ENCODE measurements around the gene IGF1R. TPM values are rescaled to one million over a fixed set of nuclear protein-coding genes. Genes with fewer than 3 reads are reported as not detected.

The IGF1R gene
- total RNA-seq, 4 donors from 2014 or later = 49.4 to 239 (median 109) TPM

- no peak overlapping the region for H3K4me3 ChIP-seq
- WGBS, 2 donors (ENCODE audit: low coverage in 1 of 2) = 86 to 91% methylated on average over 2 of the region's 2 CpGs
- H3K4me1 ChIP-seq = no peaks in the 10 kb centered on the region
- no peak for DNase-seq
- H3K27ac ChIP-seq = no peak overlapping the region
- TF ChIP-seq POLR2A (IDR thresholded peaks at IDR 0.05) = no peak
- in situ Hi-C loops (cut with MboI; ENCODE audit: low pct_ligation_motif_present in 1 of 4, low pct_unique_long_range_greater_than_20kb in 1 of 4, low sequenced_read_pairs in 3 of 4) = no loop called here
- no peaks in the 10 kb centered on the region for H3K27me3 ChIP-seq
- intact Hi-C loops (cut with DNase I; ENCODE audit: low total_unique reads) = no loop called here
- H3K9me3 ChIP-seq = no peaks in the 10 kb centered on the region
- H3K36me3 ChIP-seq = no peaks in the 10 kb centered on the region
Observed at GRCh38 chr15:98994892-98995291, 346.6 kb downstream of the IGF1R start.

DNA sequence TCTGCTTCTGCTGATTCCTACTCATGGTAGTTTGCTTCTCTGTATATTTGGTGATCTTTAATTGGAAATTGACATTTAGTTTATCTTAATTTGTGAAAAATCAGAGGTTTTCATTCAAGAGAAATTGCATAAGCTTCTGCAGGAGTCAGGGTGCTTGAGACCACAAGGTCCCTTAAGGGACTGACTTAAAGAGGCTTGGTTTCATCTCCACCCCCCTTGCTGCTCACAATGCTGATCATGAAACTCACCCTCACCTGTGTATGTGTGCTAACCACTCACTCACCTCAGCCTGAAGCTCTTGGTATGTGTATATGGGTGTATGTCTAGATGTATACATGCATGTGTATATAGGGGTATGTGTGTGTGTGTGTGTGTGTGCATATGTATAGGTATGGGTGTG is 347.8 kb downstream of the IGF1R start:
- Histone ChIP-seq H3K27ac (no peak overlapping the region), H3K9me3 (no peaks in the 10 kb centered on the region), H3K36me3 (no peaks in the 10 kb centered on the region), H3K4me1 (no peaks in the 10 kb centered on the region), H3K4me3 (no peak overlapping the region), H3K27me3 (no peaks in the 10 kb centered on the region)
- no peak for DNase-seq
- intact Hi-C loops (cut with DNase I; ENCODE audit: low total_unique reads) = no loop called here
- in situ Hi-C loops (cut with MboI; ENCODE audit: low pct_ligation_motif_present in 1 of 4, low pct_unique_long_range_greater_than_20kb in 1 of 4, low sequenced_read_pairs in 3 of 4) = no loop called here
- TF ChIP-seq POLR2A (IDR thresholded peaks at IDR 0.05) (no peak), POLR2AphosphoS5 (IDR thresholded peaks at IDR 0.05) (no peak), EP300 (IDR thresholded peaks at IDR 0.05; ENCODE audit: low read depth) (no peak)
- TF ChIP-seq, protein P1, sequence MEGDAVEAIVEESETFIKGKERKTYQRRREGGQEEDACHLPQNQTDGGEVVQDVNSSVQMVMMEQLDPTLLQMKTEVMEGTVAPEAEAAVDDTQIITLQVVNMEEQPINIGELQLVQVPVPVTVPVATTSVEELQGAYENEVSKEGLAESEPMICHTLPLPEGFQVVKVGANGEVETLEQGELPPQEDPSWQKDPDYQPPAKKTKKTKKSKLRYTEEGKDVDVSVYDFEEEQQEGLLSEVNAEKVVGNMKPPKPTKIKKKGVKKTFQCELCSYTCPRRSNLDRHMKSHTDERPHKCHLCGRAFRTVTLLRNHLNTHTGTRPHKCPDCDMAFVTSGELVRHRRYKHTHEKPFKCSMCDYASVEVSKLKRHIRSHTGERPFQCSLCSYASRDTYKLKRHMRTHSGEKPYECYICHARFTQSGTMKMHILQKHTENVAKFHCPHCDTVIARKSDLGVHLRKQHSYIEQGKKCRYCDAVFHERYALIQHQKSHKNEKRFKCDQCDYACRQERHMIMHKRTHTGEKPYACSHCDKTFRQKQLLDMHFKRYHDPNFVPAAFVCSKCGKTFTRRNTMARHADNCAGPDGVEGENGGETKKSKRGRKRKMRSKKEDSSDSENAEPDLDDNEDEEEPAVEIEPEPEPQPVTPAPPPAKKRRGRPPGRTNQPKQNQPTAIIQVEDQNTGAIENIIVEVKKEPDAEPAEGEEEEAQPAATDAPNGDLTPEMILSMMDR (IDR thresholded peaks at IDR 0.05) = no peak

- intact Hi-C loops (cut with DNase I; ENCODE audit: low total_unique reads) (no loop called here), in situ Hi-C loops (cut with MboI; ENCODE audit: low pct_ligation_motif_present in 1 of 4, low pct_unique_long_range_greater_than_20kb in 1 of 4, low sequenced_read_pairs in 3 of 4) (no loop called here)
- no peak for TF ChIP-seq EP300 (IDR thresholded peaks at IDR 0.05; ENCODE audit: low read depth)
- no peak for TF ChIP-seq POLR2A (IDR thresholded peaks at IDR 0.05)
- no peak for TF ChIP-seq POLR2AphosphoS5 (IDR thresholded peaks at IDR 0.05)
- TF ChIP-seq, protein P1 (IDR thresholded peaks at IDR 0.05) = no peak
- H3K36me3 ChIP-seq = no peaks in the 10 kb centered on the region
- no peaks in the 10 kb centered on the region for H3K27me3 ChIP-seq
- H3K9me3 ChIP-seq = no peaks in the 10 kb centered on the region
- no peaks in the 10 kb centered on the region for H3K4me1 ChIP-seq
- DNase-seq = no peak
- WGBS, 2 donors (ENCODE audit: low coverage in 1 of 2) = 93 to 100% methylated on average over 1 to 6 of the region's 6 CpGs
- no peak overlapping the region for H3K4me3 ChIP-seq
- no peak overlapping the region for H3K27ac ChIP-seq
Observed at GRCh38 chr15:98996624-98997023, 348.3 kb downstream of the IGF1R start.

DNA sequence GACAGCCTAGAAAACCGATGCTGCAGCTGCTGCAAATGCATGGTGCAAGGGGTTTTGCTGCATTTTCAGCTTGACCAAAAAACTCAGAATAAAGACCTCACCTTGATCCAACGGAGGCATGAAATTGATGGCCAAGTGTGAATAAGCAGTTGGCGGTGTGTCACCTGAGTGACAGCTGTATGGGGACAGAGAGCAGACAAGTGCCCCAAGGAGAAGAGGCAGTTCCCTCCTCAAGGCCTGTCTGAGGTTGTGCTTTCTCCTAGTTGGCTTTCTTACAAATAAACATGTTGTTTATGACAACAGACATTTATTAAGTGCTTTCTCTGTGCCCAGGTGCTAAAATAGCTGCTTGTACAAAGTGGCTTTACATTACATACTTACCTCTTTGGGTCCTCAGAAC is 349.0 kb downstream of the IGF1R start:
- WGBS, 2 donors (ENCODE audit: low coverage in 1 of 2) = 85 to 93% methylated on average over 2 to 3 of the region's 3 CpGs

GRCh38 chr15:98997755-98998154 is 349.4 kb downstream of the IGF1R start:
- H3K4me1 ChIP-seq = no peaks in the 10 kb centered on the region
- no peak overlapping the region for H3K27ac ChIP-seq
- in situ Hi-C loops (cut with MboI; ENCODE audit: low pct_ligation_motif_present in 1 of 4, low pct_unique_long_range_greater_than_20kb in 1 of 4, low sequenced_read_pairs in 3 of 4) (no loop called here), intact Hi-C loops (cut with DNase I; ENCODE audit: low total_unique reads) (no loop called here)
- no peak for TF ChIP-seq POLR2AphosphoS5 (IDR thresholded peaks at IDR 0.05)
- TF ChIP-seq EP300 (IDR thresholded peaks at IDR 0.05; ENCODE audit: low read depth) = no peak
- TF ChIP-seq, protein P1 (IDR thresholded peaks at IDR 0.05) = no peak
- TF ChIP-seq POLR2A (IDR thresholded peaks at IDR 0.05) = no peak
- H3K36me3 ChIP-seq = no peaks in the 10 kb centered on the region
- no peak for DNase-seq
- no peak overlapping the region for H3K4me3 ChIP-seq
- 87% methylated on average over 9 of the region's 9 CpGs; no CpG with 5 or more reads in 1 of the 2 donors for WGBS, 2 donors (ENCODE audit: low coverage in 1 of 2)
- H3K27me3 ChIP-seq = no peaks in the 10 kb centered on the region
- no peaks in the 10 kb centered on the region for H3K9me3 ChIP-seq

More for the DNA sequence above, 349.0 kb downstream of the IGF1R start:
- Histone ChIP-seq H3K27ac (no peak overlapping the region), H3K4me1 (no peaks in the 10 kb centered on the region), H3K36me3 (no peaks in the 10 kb centered on the region), H3K9me3 (no peaks in the 10 kb centered on the region), H3K27me3 (no peaks in the 10 kb centered on the region), H3K4me3 (no peak overlapping the region)
- TF ChIP-seq POLR2A (IDR thresholded peaks at IDR 0.05) = no peak
- TF ChIP-seq, protein P1 (IDR thresholded peaks at IDR 0.05) = no peak
- TF ChIP-seq POLR2AphosphoS5 (IDR thresholded peaks at IDR 0.05) = no peak
- TF ChIP-seq EP300 (IDR thresholded peaks at IDR 0.05; ENCODE audit: low read depth) = no peak
- DNase-seq = no peak
- intact Hi-C loops (cut with DNase I; ENCODE audit: low total_unique reads) (no loop called here), in situ Hi-C loops (cut with MboI; ENCODE audit: low pct_ligation_motif_present in 1 of 4, low pct_unique_long_range_greater_than_20kb in 1 of 4, low sequenced_read_pairs in 3 of 4) (no loop called here)

All from transverse colon (tissue), 4 donors.